Glutamatergic neuron (in vitro differentiated cells): Measurements from ENCODE around the gene SIX5. TPM values are rescaled to one million over a fixed set of nuclear protein-coding genes. Genes with fewer than 3 reads are reported as not detected.

ENCODE experiments used
- DNase-seq: peaks from one replicate; pipeline ENCODE4 v3.0.0; 2022
- H3K27ac Mint-ChIP-seq: one replicate; pipeline ENCODE4 v1.8.0; 2020; ENCODE audit warnings: mild to moderate bottlenecking, mixed read lengths, inconsistent platforms; ENCODE audit not compliant: unreplicated experiment
- H3K27me3 Mint-ChIP-seq: one replicate; pipeline ENCODE4 v1.8.0; 2020; ENCODE audit warnings: mild to moderate bottlenecking, moderate library complexity, mixed read lengths, inconsistent platforms; ENCODE audit not compliant: unreplicated experiment
- H3K36me3 Mint-ChIP-seq: one replicate; pipeline ENCODE4 v1.8.0; 2020; ENCODE audit warnings: mild to moderate bottlenecking, mixed read lengths, inconsistent platforms; ENCODE audit not compliant: unreplicated experiment
- H3K4me1 Mint-ChIP-seq: one replicate; pipeline ENCODE4 v1.8.0; 2020; ENCODE audit warnings: mild to moderate bottlenecking, low read depth, mixed read lengths, inconsistent platforms; ENCODE audit not compliant: unreplicated experiment
- H3K4me3 Mint-ChIP-seq: one replicate; pipeline ENCODE4 v1.8.0; 2020; ENCODE audit warnings: mild to moderate bottlenecking, mixed read lengths, inconsistent platforms; ENCODE audit not compliant: unreplicated experiment
- H3K9me3 Mint-ChIP-seq: one replicate; pipeline ENCODE4 v1.8.0; 2020; ENCODE audit warnings: mild to moderate bottlenecking, moderate library complexity, mixed read lengths, inconsistent platforms; ENCODE audit not compliant: unreplicated experiment
- total RNA-seq: library from RNA; stranded (reverse); fragmentation: NEBNext Ultra II Directional; extraction: Animal tissue kit (Norgen Biotek cat#: 25700); gene quantifications from one replicate; pipeline ENCODE4 v1.2.1, GENCODE V29; 2021; ENCODE audit not compliant: unreplicated experiment
- TF ChIP-seq, protein P1 (sequence below): fragments of 200-600 bp; sonication (generic); IDR thresholded peaks from one replicate; pipeline ENCODE4 v1.5.0; 2021; ENCODE audit not compliant: partially characterized antibody, unreplicated experiment

SIX5 gene
- total RNA-seq, 1 donor from 2014 or later, result 2.0 TPM

DNA sequence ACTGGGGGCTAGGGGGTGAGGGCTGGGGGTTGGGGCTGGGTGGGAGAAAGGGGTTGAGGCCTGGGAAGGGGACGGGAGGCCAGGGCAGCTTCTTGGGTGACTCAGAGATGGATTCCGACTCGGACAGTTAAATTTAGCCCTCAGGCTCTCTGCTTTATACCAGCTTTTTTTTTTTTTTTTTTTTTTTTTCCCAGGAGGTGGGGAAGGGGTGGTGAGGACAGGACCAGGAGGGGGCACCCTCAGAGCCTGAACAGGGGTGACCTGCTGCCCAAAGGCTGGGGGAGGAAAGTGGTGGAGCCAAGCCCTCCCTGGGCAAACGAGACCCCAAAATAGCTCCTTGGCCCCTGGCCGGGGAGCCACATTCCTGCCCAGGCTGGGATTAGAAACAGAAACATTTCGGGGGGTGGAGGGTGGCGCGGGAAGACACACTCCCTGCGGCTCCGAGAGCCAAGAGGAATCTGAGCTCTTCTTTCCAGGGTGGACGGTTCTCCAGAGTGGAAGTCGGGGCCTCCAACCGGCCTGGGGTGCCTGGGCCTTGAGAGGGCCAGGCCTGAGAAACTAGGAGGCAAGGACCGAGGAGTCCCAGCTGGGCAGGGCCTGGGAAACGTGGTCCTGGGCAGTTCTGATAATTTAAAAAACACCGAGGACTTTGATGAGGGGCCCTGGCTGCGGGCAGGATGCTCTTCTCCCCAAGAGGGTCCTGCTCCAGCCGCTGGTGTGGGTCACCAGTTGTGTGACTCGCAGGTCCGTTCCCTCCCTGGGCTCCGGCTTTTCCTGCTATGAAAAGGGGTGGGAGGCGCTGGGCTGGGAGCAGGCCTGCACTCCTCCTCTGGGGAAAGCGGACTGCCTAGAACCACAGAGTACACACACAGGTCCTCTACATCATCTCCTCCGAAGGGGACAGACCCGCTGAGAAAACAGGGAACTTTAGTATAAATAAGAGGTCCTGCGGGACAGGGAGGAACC, 14.1 kb upstream of the SIX5 start:
- peak overlapping the region; percentile 34 for H3K4me3 Mint-ChIP-seq

GRCh38 chr19:45782162-45782691, 13.2 kb upstream of the SIX5 start, which contains the start of gene DMPK:
Gene DMPK, minus strand, starts transcription at chr19:45782490. Its CDS starts 138 bp downstream, at chr19:45782352.
- Mint-ChIP-seq H3K36me3 (no peaks in the 10 kb centered on the region), H3K9me3 (peaks cover 3% of the 10 kb centered on the region), H3K4me3 (no peak within 1 kb of the TSS), H3K27ac (no peak within 1 kb of the TSS), H3K4me1 (peaks cover 12% of the 10 kb centered on the region), H3K27me3 (peaks cover 10% of the 10 kb centered on the region)
- TF ChIP-seq, protein P1, sequence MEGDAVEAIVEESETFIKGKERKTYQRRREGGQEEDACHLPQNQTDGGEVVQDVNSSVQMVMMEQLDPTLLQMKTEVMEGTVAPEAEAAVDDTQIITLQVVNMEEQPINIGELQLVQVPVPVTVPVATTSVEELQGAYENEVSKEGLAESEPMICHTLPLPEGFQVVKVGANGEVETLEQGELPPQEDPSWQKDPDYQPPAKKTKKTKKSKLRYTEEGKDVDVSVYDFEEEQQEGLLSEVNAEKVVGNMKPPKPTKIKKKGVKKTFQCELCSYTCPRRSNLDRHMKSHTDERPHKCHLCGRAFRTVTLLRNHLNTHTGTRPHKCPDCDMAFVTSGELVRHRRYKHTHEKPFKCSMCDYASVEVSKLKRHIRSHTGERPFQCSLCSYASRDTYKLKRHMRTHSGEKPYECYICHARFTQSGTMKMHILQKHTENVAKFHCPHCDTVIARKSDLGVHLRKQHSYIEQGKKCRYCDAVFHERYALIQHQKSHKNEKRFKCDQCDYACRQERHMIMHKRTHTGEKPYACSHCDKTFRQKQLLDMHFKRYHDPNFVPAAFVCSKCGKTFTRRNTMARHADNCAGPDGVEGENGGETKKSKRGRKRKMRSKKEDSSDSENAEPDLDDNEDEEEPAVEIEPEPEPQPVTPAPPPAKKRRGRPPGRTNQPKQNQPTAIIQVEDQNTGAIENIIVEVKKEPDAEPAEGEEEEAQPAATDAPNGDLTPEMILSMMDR, result no peak
- DNase-seq, result no peak

More for the DNA sequence above, 14.1 kb upstream of the SIX5 start:
- Mint-ChIP-seq H3K9me3 (peaks cover 6% of the 10 kb centered on the region), H3K27me3 (peaks cover 10% of the 10 kb centered on the region), H3K36me3 (no peaks in the 10 kb centered on the region), H3K4me1 (peaks cover 12% of the 10 kb centered on the region), H3K27ac (no peak overlapping the region)
- TF ChIP-seq, protein P1, result no peak
- DNase-seq, result no peak

DNA sequence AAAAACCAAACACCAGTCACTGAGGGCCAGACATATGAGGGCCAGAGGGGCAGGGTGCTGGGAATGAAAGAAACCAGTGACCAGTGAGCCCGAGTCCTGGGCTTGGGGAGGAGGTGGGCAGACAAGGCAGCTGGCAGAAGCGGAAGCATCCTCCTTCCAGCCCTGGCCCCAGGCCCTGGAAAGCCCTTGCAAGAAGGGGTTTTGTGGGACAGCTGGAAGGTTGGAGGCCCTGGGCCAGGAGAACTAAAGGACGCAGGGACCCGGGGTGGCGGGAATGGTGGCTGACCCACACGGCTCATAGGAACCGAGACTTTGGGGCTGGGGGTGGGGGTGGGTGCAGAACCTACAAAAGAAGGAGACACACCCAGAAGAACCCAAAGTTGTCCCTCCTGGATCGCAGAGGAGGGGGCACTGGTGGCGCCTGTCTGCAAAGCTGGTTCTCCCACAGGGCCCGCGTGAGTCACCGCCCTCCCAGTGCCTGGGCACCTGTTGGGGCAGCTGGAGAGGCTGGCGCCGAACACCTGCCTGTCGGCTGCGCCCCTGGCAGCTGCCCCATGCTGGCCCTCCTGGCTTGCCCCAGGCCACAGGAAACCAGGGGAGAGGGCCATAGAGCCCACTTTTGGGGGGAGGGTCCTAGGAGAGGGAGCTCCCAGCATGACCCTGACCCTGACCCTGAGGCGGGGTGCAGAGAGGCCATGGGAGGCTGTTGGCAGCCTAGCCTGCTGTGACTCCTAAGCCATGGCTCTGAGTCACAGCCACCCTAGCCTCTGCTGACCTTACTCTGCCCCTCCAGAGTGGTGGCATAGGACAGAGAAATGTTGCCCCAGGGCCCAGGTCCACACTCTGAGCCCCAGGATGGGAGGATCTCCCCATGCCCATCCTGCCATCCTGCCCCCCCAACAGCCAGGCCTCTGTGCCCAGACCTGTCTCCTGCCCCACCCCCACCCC, 12.4 kb upstream of the SIX5 start:
- Mint-ChIP-seq H3K9me3 (peaks cover 3% of the 10 kb centered on the region), H3K4me1 (peaks cover 12% of the 10 kb centered on the region), H3K36me3 (no peaks in the 10 kb centered on the region), H3K27me3 (peaks cover 10% of the 10 kb centered on the region), H3K4me3 (no peak overlapping the region), H3K27ac (peak overlapping the region; percentile 62)
- TF ChIP-seq, protein P1, result no peak
- DNase-seq, result no peak

- H3K36me3 Mint-ChIP-seq, result no peaks in the 10 kb centered on the region
- H3K4me3 Mint-ChIP-seq, result no peak overlapping the region
- TF ChIP-seq, protein P1, result no peak
- no peak for DNase-seq
- peak overlapping the region; percentile 62 for H3K27ac Mint-ChIP-seq
- peaks cover 10% of the 10 kb centered on the region for H3K27me3 Mint-ChIP-seq
- peaks cover 3% of the 10 kb centered on the region for H3K9me3 Mint-ChIP-seq
- H3K4me1 Mint-ChIP-seq, result peaks cover 12% of the 10 kb centered on the region
Measured at GRCh38 chr19:45780448-45781213, 11.6 kb upstream of the SIX5 start.
